Fibroblast of lung (primary cell): Measurements from ENCODE around the gene SPATA16.

Experiments
- EZH2 ChIP-seq: IDR thresholded peaks from 2 replicates; pipeline ENCODE4 v1.5.1; 2012; ENCODE audit warnings: low read length, control low read depth, mild to moderate bottlenecking; ENCODE audit errors: missing control alignments
- TF ChIP-seq, protein P1 (sequence below), 2 donors: IDR thresholded peaks in 1 of 2; conservative IDR thresholded peaks in 1 of 2; 1 replicate in 1 of 2; 2 replicates in 1 of 2; pipeline ENCODE4 v1.5.1; 2011 to 2012; ENCODE audit warnings: low read length in 2 of 2, control low read depth in 1 of 2, inconsistent platforms in 1 of 2, low read depth in 1 of 2, mild to moderate bottlenecking in 1 of 2

- TF ChIP-seq, protein P1, sequence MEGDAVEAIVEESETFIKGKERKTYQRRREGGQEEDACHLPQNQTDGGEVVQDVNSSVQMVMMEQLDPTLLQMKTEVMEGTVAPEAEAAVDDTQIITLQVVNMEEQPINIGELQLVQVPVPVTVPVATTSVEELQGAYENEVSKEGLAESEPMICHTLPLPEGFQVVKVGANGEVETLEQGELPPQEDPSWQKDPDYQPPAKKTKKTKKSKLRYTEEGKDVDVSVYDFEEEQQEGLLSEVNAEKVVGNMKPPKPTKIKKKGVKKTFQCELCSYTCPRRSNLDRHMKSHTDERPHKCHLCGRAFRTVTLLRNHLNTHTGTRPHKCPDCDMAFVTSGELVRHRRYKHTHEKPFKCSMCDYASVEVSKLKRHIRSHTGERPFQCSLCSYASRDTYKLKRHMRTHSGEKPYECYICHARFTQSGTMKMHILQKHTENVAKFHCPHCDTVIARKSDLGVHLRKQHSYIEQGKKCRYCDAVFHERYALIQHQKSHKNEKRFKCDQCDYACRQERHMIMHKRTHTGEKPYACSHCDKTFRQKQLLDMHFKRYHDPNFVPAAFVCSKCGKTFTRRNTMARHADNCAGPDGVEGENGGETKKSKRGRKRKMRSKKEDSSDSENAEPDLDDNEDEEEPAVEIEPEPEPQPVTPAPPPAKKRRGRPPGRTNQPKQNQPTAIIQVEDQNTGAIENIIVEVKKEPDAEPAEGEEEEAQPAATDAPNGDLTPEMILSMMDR (conservative IDR thresholded peaks at IDR 0.05 in 1 of 2, IDR thresholded peaks at IDR 0.05 in 1 of 2; ENCODE audit: low read depth in 1 of 2, low read length in 2 of 2), result no peak
- TF ChIP-seq EZH2, result no peak
Observed at GRCh38 chr3:172993412-172993811, 147.6 kb downstream of the SPATA16 start.
